Stimulated activated CD4-positive, alpha-beta T cell treated with anti-CD3 and anti-CD28 coated beads, Interleukin-1b, Interleukin-23, amount 100 ng/mL, for 1 hour (primary cell): ENCODE results near the gene IMP4.
"Not testable (repeated sequence)": the region's sequence is repeated elsewhere in the genome, so short reads cannot be mapped to it uniquely, and the experiment has no call there.

ENCODE experiments used
- DNase-seq, 2 donors: peaks; one replicate each; pipeline ENCODE4 v3.0.0-alpha.2; 2020; ENCODE audit warnings: low read depth in 2 of 2

The IMP4 gene

GRCh38 chr2:130342533-130343275 is at the start of gene IMP4:
Gene IMP4 (plus strand): TSS chr2:130342897. CDS start chr2:130342933, 36 bp downstream.
- peak; percentile 77 to 85 for DNase-seq

- DNase-seq: no peak
Observed at GRCh38 chr2:130300258-130300969, 42.3 kb upstream of the IMP4 start.

- DNase-seq: no peak
Observed at GRCh38 chr2:130300970-130301348, 41.7 kb upstream of the IMP4 start.

GRCh38 chr2:130302164-130302886 is 40.4 kb upstream of the IMP4 start:
- DNase-seq: no peak

DNA sequence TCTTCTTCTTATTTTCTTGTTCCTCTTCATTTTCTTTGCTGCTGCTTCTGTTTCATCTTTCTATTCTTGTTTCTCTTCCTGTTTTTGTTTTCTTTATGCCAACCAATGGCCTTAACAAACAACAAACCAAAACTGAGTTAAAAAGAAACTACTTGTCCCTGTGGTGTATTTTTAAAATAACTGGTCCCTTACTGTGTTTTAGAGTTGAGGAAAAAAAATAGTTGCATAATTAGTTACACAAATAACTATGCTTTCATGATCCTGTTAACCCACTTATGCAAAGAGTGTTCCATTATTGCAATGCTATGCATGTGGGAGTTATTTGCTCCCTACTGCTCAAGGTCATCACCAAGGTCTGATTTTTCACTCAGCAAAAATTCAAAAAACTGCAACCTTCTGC is 39.5 kb upstream of the IMP4 start:
- DNase-seq: no peak

DNA sequence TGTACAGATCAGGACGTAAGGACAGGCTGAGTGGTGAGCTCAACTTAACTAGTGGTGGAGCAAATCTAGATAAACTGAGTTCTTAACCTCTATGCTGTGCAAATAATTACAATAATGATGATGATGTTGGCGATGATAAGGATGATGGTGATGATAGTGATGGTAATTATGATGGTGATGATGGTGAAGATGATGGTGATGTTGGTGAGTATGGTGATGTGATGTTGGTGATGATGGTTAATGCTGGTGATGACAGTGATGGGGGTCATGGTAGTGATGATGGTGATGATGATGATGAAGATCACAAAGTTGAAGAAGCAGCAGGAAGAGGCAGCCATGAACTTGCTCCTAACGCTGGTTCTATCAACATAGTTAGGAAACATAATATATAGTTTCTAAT is 38.0 kb upstream of the IMP4 start:
- DNase-seq: no peak

DNA sequence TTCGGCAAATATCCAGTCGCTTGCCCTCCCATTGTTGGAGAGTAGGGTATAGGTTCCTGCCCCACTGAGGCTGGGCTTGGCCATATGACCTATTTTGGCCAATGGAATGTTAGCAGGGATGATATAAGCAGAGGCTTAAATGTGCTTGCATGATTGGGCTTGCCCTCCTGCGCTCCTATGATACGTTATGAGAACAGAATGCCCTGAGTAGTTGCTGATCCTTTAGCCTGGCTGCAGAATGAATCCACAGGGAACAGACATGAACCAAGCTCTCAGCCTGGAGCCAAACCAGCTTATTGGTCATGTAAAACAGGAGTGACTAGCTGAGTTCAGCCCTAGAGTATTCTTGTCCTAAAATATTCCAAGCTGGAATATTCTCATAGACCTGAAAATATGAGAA is 34.8 kb upstream of the IMP4 start:
- DNase-seq: no peak

DNA sequence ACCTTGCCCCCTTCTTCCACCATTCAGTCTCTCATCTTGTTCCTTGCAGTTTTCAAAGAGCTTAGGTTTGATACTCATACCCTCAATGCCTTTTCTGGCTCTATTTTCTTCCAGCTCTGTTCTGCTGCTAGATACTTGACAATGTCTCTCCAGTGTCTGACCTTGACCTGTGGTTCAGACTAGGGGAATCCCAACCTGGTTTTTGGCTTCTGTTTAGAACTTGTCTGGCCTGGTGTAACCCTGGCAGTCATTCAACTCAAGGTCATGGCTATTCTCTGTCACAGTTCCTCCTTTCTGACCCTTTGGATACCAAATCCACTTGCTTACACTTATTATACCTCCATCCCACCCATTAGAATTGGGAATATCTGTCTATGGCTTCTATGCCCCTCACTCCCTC is 31.8 kb upstream of the IMP4 start:
- no peak for DNase-seq

DNA sequence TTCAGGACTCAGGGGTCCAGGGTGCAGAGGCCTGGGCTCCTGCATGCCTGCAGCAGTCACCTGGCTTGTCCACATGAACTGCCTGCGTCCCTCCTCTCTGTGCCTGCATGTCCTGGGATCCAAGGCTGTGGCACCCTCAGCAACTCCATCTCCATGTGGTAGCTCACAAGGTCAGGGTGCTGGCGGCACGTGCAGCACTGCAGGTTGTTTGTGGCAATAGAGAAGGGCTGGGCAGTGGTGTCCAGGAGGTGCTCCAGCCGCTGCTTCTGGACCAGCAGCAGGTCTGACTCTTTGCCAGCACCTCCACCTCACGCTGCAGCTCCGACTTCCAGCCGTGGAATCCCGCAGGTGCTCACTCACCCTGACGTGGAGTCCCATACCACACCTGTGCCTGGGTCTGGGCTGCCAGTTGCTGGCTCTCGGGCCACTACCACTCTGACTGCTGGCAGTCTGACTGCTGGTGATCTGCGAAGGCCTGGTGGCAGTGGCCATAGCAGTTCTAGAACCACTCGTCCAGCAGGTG is 28.8 kb upstream of the IMP4 start:
- DNase-seq: no peak

DNA sequence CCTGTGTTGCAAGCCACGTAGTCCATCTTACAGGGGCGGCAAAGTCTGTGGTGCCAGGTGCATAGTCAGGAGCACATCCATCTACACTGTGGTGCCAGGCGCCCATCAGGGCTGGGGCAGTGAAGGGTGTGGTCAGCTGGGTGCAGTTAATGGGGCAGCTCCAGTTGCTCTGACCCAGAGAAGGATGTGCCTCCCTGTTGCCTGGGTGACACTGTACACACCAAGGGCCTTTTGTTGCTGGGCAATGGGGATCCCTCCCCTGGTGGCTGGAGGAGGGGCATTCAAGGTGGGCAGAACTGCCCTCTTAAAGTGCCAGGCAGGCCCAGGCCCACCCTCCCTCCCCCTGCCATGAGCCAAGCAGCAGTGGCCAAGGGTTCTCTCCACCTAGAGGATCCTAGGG is 28.3 kb upstream of the IMP4 start:
- no peak for DNase-seq

- DNase-seq: no peak
Observed at GRCh38 chr2:130316596-130316995, 26.1 kb upstream of the IMP4 start.

DNA sequence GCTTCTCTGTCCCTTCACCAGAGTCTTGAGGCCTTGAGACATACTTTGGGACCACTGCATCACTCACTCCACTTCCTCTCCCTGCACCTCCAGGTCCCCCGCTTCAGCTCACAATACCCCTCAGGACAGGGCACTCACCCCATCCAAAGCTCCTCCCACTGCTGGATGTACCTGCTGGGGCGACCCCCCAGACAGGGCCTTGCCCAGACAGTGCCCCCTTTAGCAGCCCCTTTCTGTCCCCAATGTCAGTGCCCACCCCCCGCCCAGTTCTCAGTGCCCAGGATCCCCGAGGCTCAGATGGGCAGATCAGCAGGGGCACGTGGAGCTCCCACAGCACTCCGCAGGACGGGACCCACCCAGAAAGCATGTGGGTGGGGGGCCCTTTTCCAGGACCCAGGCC is 23.8 kb upstream of the IMP4 start:
- no peak for DNase-seq

DNA sequence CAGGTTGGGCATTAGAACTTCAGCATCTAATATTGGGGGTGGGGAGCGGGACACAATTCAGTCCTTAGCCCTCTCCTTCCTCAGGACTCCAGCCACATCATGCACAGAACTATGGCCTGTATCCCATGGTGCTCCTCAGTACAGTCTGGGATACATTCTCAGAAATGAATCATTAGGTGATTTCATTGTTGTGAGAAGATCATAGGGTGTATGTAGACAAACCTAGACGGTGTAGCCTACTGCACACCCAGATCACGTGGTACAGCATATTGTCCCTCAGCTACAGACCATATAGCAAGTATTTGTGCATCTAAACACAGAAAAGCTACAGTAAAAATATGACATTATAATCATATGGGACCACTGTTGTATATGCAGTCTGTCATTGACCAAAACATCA is 23.2 kb upstream of the IMP4 start:
- DNase-seq: no peak

DNA sequence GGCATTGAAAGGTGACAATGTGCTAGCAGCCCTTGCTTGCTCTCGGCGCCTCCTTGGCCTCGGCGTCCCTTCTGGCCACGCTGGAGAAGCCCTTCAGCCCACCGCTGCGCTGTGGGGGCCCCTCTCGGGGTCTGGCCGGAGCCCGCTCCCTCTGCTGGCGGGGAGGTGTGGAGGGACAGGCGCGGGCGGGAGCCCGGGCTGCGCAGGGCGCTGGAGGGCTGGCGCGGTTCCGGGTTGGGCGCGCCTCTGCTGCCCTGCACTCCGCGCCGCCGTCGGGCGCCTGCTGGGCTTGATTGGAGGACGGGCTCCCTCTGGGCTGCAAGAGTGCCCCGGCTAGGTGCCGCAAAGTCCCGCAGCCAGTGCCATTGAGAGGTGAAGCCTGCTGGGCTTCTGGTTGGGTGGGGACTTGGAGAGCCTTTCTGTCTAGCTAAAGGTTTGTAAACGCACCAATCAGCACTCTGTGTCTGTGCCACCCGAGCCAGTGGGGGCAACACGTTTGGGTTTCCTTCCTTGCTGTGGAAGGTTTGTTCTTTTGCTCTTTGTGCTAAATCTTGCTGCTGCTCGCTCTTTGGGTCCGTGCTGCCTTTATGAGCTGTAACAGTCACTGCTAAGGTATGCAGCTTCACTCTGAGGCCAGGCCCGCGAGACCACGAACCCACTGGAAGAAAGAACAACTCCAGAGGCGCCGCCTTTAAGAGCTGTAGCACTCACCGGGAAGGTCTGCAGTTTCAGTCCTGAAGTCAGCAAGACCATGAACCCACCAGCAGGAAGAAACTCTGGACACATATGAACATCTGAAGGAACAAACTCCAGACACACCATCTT is 14.8 kb upstream of the IMP4 start:
- no peak for DNase-seq

GRCh38 chr2:130328710-130329109 is 14.0 kb upstream of the IMP4 start:
- no peak for DNase-seq

DNA sequence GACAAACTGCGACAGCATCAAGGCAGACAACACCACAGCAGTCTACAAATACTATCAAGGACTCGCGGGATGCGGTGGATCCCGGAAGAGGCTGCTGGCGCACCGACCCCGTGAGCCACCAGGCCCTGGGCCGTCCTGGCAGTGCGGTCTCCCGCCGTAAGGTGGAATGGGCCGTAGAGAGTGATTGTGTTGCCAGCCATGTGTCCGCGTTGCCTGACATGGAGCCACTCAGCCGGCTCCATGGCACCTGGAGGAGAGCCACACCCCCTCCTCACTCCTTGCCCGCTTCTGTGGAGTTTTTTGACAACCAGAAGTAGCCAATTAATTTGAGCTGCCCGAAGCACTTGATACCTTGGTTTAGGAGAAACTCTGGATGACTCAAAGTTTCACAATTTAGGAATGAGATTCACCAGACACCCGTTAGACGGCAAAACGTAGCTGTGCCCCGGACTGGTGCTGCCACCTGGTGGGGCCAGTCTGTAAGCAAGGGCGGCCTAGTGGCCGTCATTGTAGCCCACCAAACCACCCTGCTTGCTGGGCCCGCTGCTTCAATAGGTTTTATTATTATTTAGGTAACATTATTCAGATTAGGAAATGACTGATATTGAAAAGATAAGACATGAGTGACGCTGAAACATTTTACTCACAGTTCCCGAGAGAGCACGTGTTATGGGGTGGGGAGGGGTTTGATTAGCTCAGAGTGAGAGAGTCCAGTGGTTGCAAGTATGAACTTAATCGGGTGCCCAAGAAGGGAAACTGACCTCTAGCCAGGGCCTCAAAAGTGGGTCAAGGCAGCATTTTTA is 10.2 kb upstream of the IMP4 start:
- DNase-seq: peak; percentile 29 to 56

DNA sequence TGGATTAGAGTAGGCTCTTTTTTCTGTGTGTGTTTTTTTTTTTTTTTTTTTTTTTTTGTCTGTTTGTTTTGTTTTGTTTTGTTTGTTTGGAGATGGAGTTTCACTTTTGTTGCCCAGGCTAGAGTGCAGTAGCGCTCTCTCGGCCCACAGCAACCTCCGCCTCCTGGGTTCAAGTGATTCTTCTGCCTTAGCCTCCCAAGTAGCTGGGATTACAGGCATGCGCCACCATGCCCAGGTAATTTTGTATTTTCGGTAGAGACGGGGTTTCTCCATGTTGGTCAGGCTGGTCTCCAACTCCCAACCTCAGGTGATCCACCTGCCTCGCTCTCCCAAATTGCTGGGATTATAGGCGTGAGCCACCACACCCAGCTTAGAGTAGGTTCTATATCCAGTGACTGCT is 9.4 kb upstream of the IMP4 start:
- DNase-seq: not testable (repeated sequence)

- no peak for DNase-seq
Observed at GRCh38 chr2:130334026-130334425, 8.7 kb upstream of the IMP4 start.

GRCh38 chr2:130335226-130335625 is 7.5 kb upstream of the IMP4 start:
- no peak for DNase-seq

GRCh38 chr2:130336150-130336876 is 6.4 kb upstream of the IMP4 start:
- no peak for DNase-seq
